CD4-positive, alpha-beta T cell (primary cell): ENCODE results near the gene SLC50A1. TPM values are rescaled to one million over a fixed set of nuclear protein-coding genes. Genes with fewer than 3 reads are reported as not detected.
"Not testable (repeated sequence)": the region's sequence is repeated elsewhere in the genome, so short reads cannot be mapped to it uniquely, and the experiment has no call there.

ENCODE experiments used
- ATAC-seq: fragments of 200-7000 bp; cut with Tn5 transposase; one replicate; pipeline ENCODE4 v1.10.0; 2022; ENCODE audit warnings: mild to moderate bottlenecking; ENCODE audit not compliant: poor library complexity
- CTCF ChIA-PET: fragments of 350-600 bp; sonication (Branson Sonifier 250); formaldehyde crosslinking; loops from one replicate; lab custom pipeline; 2021; ENCODE audit warnings: antibody characterized with exemption, inconsistent platforms; lab: Charles Lee
- POLR2A ChIA-PET: fragments of 350-600 bp; sonication (Branson Sonifier 250); formaldehyde crosslinking; loops from one replicate; lab custom pipeline; 2021; ENCODE audit warnings: antibody characterized with exemption, inconsistent platforms; lab: Charles Lee
- DNase-seq, 14 experiments: peaks; one replicate each; pipeline ENCODE4 v3.0.0-alpha.2; 2013 to 2020; ENCODE audit warnings: mixed read lengths in 2 of 14
- H3K27ac ChIP-seq, 2 donors: one replicate each; pipeline versions ENCODE4 v1.5.1 to v1.7.0; 2013; ENCODE audit warnings: low read length in 2 of 2, low read depth in 1 of 2, mild to moderate bottlenecking in 1 of 2
- H3K27me3 ChIP-seq, 2 experiments: 1 replicate in 1 of 2; 2 replicates in 1 of 2; pipeline versions ENCODE4 v1.6.1 to v1.7.0; 2013; ENCODE audit warnings: low read length in 2 of 2, control low read depth in 1 of 2, mild to moderate bottlenecking in 1 of 2, moderate library complexity in 1 of 2; ENCODE audit not compliant: insufficient read depth in 2 of 2, control insufficient read depth in 1 of 2
- H3K36me3 ChIP-seq: one replicate; pipeline ENCODE4 v1.6.1; 2013; ENCODE audit warnings: low read length, control low read depth; ENCODE audit not compliant: insufficient read depth
- H3K4me1 ChIP-seq: one replicate; pipeline ENCODE4 v1.6.1; 2013; ENCODE audit warnings: low read length, control low read depth; ENCODE audit not compliant: insufficient read depth
- H3K4me3 ChIP-seq: one replicate; pipeline ENCODE4 v1.5.1; 2013; ENCODE audit warnings: mild to moderate bottlenecking, low read length, moderate library complexity
- H3K9me3 ChIP-seq, 2 experiments: 1 replicate in 1 of 2; 2 replicates in 1 of 2; pipeline versions ENCODE4 v1.6.1 to v1.7.0; 2013; ENCODE audit warnings: low read length in 2 of 2, mild to moderate bottlenecking in 2 of 2, control low read depth in 1 of 2, moderate library complexity in 1 of 2; ENCODE audit not compliant: control insufficient read depth in 1 of 2, insufficient read depth in 1 of 2
- H3K27ac Mint-ChIP-seq: one replicate; pipeline ENCODE4 v1.8.0; 2020; ENCODE audit warnings: mixed read lengths
- H3K27me3 Mint-ChIP-seq: one replicate; pipeline ENCODE4 v1.8.0; 2021; ENCODE audit warnings: mixed read lengths
- H3K36me3 Mint-ChIP-seq: one replicate; pipeline ENCODE4 v1.8.0; 2021; ENCODE audit warnings: low read depth, mixed read lengths
- H3K4me1 Mint-ChIP-seq: one replicate; pipeline ENCODE4 v1.8.0; 2021; ENCODE audit warnings: low read depth, mixed read lengths
- H3K4me3 Mint-ChIP-seq: one replicate; pipeline ENCODE4 v1.8.0; 2020; ENCODE audit warnings: mild to moderate bottlenecking, mixed read lengths
- H3K9me3 Mint-ChIP-seq: one replicate; pipeline ENCODE4 v1.8.0; 2020; ENCODE audit warnings: mixed read lengths
- CTCF ChIP-seq: fragments of 200-600 bp; IDR thresholded peaks from one replicate; pipeline ENCODE4 v1.8.0; 2022; ENCODE audit warnings: antibody characterized with exemption, mild to moderate bottlenecking
- intact Hi-C, 2 experiments: fragments of 100-400 bp; cut with DNase I in 1 of 2; cut with micrococcal nuclease in 1 of 2; formaldehyde crosslinking; loops; one replicate each; pipeline versions ENCODE4 v1.15.1 to v1.9.0; 2023 to 2025; cut with DNase I, micrococcal nuclease
- total RNA-seq, 174 experiments: library from RNA in 2 of 174; stranded (reverse) in 2 of 174; gene quantifications; one replicate each; pipeline ENCODE4 v1.2.3 and lab custom pipeline; 2021 to 2026

Gene SLC50A1
- total RNA-seq, 2 experiments from 2014 or later = 10.2 to 12.5 TPM

DNA sequence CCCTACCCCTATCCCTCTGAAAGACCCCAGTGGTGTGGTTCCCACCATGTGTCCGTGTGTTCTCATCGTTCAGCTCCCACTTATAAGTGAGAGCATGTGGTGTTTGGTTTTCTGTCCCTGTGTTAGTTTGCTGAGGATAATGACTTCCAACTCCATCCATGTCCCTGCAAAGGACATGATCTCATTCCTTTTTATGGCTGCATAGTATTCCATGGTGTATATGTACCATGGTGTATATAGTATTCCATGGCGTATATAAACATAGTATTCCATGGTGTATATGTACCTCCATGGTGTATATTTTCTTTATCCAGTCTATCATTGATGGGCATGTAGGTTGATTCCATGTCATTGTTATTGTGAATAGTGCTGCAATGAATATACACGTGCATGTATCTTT lies 28.1 kb downstream of the SLC50A1 start:
- H3K27ac Mint-ChIP-seq, H3K36me3 Mint-ChIP-seq, H3K4me3 Mint-ChIP-seq, H3K9me3 ChIP-seq, H3K27me3 ChIP-seq, DNase-seq, intact Hi-C loops, H3K27ac ChIP-seq, ATAC-seq, POLR2A ChIA-PET, H3K9me3 Mint-ChIP-seq, H3K4me3 ChIP-seq, H3K27me3 Mint-ChIP-seq, H3K36me3 ChIP-seq: not testable (repeated sequence)
- CTCF ChIA-PET = interaction anchor here (1.6 kb wide), 1 partner anchor 10 kb away, joined by 3 read pairs; no protein-coding TSS in a partner anchor
- peaks cover 16% of the 10 kb centered on the region for H3K4me1 ChIP-seq
- H3K4me1 Mint-ChIP-seq = peaks cover 13% of the 10 kb centered on the region

DNA sequence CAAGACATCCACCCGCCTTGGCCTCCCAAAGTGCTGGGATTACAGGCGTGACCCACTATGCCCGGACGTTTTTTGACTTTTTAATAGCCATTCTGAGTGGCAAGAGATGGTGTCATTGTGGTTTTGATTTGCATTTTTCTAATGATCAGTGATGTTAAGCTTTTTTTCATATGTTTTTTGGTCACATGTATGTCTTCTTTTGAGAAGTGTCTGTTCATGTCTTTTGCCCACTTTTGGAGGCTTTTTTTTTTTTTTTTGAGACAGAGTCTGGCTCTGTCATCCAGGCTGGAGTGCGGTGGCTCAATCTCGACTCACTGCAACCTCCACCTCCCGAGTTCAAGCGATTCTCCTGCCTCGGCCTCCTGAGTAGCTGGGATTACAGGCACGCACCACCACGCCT lies 29.0 kb downstream of the SLC50A1 start:
- not testable (repeated sequence) for H3K9me3 ChIP-seq, H3K27ac ChIP-seq, H3K27ac Mint-ChIP-seq, H3K4me3 Mint-ChIP-seq, DNase-seq, ATAC-seq, H3K27me3 Mint-ChIP-seq, H3K9me3 Mint-ChIP-seq, H3K4me3 ChIP-seq, H3K27me3 ChIP-seq
- ChIA-PET POLR2A (interaction anchor here (0.6 kb wide), 1 partner anchor 27 kb away, joined by 4 read pairs; no protein-coding TSS in a partner anchor), CTCF (interaction anchor here (0.6 to 2.4 kb wide), 2 partner anchors 73 to 83 kb away, joined by 3 to 8 read pairs; no protein-coding TSS in a partner anchor)
- Histone ChIP-seq H3K36me3 (peaks cover 10% of the 10 kb centered on the region), H3K4me1 (peaks cover 16% of the 10 kb centered on the region)
- intact Hi-C loops = loop anchor here (5.0 kb wide), 2 partner anchors 37 to 117 kb away; partner anchors contain the start of gene EFNA1 (in 2 of the 2)
- Mint-ChIP-seq H3K36me3 (peaks cover 11% of the 10 kb centered on the region), H3K4me1 (peaks cover 18% of the 10 kb centered on the region)

DNA sequence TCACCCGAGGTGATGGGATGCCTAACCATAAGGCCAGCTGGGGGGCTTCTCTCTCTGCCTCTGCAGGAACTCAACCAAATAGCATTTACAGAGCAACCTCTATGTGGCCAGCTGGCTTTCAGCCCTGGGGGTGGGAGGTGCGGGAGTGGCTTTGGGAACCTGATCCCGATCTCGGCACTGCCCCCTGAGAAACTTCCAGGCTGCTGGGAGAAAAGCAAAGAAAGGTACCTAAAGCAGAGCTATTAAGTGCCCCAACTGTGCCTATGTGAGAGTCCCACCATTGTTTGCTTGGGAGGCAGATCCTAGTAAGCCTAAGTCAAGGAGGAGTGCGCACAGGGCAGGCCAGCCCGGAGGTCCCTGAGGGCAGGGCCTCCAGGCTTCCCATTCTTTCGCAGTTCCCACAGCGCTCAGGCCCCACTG lies 30.4 kb downstream of the SLC50A1 start:
- no peaks in the 10 kb centered on the region for H3K9me3 Mint-ChIP-seq
- H3K4me3 Mint-ChIP-seq = no peak overlapping the region
- Histone ChIP-seq H3K4me3 (no peak overlapping the region), H3K36me3 (peaks cover 23% of the 10 kb centered on the region), H3K9me3 (no peaks in the 10 kb centered on the region), H3K4me1 (peaks cover 16% of the 10 kb centered on the region), H3K27me3 (peaks cover 0 to 7% of the 10 kb centered on the region in 2 experiments), H3K27ac (no peak overlapping the region)
- ChIA-PET POLR2A (no interaction called here), CTCF (interaction anchor here (2.4 kb wide), 1 partner anchor 75 kb away, joined by 8 read pairs; no protein-coding TSS in a partner anchor)
- TF ChIP-seq CTCF = no peak
- H3K27me3 Mint-ChIP-seq = peaks cover 3% of the 10 kb centered on the region
- ATAC-seq (no peak), DNase-seq (no peak)
- H3K36me3 Mint-ChIP-seq = peaks cover 19% of the 10 kb centered on the region
- H3K27ac Mint-ChIP-seq = no peak overlapping the region
- peaks cover 18% of the 10 kb centered on the region for H3K4me1 Mint-ChIP-seq
- intact Hi-C loops = loop anchor here (2.0 to 5.0 kb wide), 3 partner anchors 39 to 119 kb away; partner anchors contain the start of gene EFNA1 (in 2 of the 2)

DNA sequence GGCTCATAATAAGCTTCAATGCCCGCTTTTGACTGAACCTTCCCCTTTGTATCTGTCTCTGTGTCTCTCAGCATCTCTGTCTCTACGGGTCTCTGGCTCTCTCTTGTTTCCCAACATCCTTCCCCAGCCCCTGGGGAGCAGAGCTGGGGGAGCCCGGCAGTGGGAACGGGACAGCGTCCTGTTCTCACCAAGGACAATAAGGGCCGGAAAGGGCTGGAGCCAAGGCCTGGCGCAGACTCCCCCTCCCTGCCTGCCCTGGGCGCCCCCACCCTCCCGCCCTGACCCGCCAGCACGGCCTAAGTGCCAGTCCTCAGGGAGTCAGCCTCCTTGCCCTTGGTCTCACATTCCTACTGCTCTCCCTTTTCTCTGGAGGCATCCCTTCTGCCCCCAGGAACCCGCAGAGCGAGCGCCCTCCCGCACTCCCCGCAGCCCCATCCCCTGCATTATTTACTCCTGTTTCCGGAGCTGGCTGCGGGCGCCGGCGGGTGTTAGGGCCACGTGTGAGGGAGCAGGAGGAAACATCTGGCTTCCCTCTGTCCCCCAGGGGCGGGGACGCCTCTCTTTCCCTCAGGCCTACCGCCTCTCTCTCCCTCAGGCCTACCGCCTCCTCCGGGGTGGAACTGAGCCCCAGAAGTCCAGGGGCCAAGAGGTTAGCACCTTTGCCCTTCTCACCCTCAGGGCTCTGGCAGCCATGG lies 31.0 kb downstream of the SLC50A1 start:
- intact Hi-C loops = loop anchor here (2.0 to 5.0 kb wide), 3 partner anchors 39 to 119 kb away; partner anchors contain the start of gene EFNA1 (in 2 of the 2)
- ChIA-PET CTCF (interaction anchor here (0.6 to 2.4 kb wide), 13 partner anchors 9 to 122 kb away, joined by 3 to 29 read pairs (median 4); partner anchors contain the start of gene SLC50A1), POLR2A (interaction anchor here (1.8 kb wide), 1 partner anchor 27 kb away, joined by 4 read pairs; no protein-coding TSS in a partner anchor)

More for the DNA sequence above, 31.0 kb downstream of the SLC50A1 start:
- H3K27ac ChIP-seq = no peak overlapping the region
- Mint-ChIP-seq H3K4me1 (peaks cover 18% of the 10 kb centered on the region), H3K36me3 (peaks cover 22% of the 10 kb centered on the region), H3K9me3 (no peaks in the 10 kb centered on the region), H3K27me3 (peaks cover 3% of the 10 kb centered on the region), H3K4me3 (no peak overlapping the region), H3K27ac (no peak overlapping the region)
- H3K27me3 ChIP-seq = peaks cover 0 to 7% of the 10 kb centered on the region in 2 experiments
- H3K4me1 ChIP-seq = peaks cover 19% of the 10 kb centered on the region
- DNase-seq (peak in 1 of 14 experiments; percentile 30), ATAC-seq (no peak)
- no peak for TF ChIP-seq CTCF
- no peaks in the 10 kb centered on the region for H3K9me3 ChIP-seq
- H3K4me3 ChIP-seq = no peak overlapping the region
- H3K36me3 ChIP-seq = peaks cover 23% of the 10 kb centered on the region
